Omental fat pad (tissue), 4 donors: ENCODE results near the gene NUDT1. TPM values are rescaled to one million over a fixed set of nuclear protein-coding genes. Genes with fewer than 3 reads are reported as not detected.

ENCODE experiments used
- ATAC-seq: fragments of 150-250 bp; one replicate; pipeline ENCODE4 v1.9.1; 2016; ENCODE audit warnings: mild to moderate bottlenecking, moderate library complexity; ENCODE audit not compliant: low FRiP score
- DNase-seq: peaks from one replicate; pipeline ENCODE4 v3.0.0-alpha.2; 2019; ENCODE audit warnings: low spot score
- CTCF ChIP-seq, 3 donors: fragments of 450-650 bp; IDR thresholded peaks; one replicate each; pipeline ENCODE4 v1.5.1; 2016 to 2017; ENCODE audit warnings: antibody characterized with exemption in 3 of 3, mild to moderate bottlenecking in 3 of 3, moderate library complexity in 2 of 3
- total RNA-seq, 4 donors: library from RNA; depleted of rRNA; stranded (reverse); fragments of >200 nt; gene quantifications; one replicate each; pipeline ENCODE4 v1.1.0, GENCODE V29; 2016

NUDT1 gene
- total RNA-seq, 4 donors from 2014 or later, result 15.3 to 24.0 (median 16.8) TPM

GRCh38 chr7:2224491-2224928, 17.5 kb upstream of the NUDT1 start:
- TF ChIP-seq CTCF (IDR thresholded peaks at IDR 0.05), result no peak
- no peak for ATAC-seq
- no peak for DNase-seq

DNA sequence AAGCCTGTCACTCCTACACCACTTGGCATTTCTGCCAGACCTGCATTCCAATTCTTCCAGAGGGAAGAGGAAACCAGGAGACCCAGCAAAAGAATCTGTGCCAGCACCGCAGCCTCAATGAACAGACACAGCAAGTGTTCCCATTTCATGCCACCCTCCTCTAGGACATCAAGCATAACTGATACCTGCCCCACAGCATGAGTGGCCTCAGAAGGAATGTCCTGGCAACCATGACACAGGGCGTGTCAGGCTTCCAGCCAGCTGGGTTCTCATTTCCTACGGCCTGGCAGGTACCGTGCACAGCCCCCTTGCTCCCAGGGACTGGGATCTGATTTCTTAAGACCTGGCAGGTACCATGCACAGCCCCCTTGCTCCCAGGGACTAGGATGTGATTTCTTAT, 17.1 kb upstream of the NUDT1 start:
- ATAC-seq (no peak), DNase-seq (no peak)
- no peak for TF ChIP-seq CTCF (IDR thresholded peaks at IDR 0.05)

DNA sequence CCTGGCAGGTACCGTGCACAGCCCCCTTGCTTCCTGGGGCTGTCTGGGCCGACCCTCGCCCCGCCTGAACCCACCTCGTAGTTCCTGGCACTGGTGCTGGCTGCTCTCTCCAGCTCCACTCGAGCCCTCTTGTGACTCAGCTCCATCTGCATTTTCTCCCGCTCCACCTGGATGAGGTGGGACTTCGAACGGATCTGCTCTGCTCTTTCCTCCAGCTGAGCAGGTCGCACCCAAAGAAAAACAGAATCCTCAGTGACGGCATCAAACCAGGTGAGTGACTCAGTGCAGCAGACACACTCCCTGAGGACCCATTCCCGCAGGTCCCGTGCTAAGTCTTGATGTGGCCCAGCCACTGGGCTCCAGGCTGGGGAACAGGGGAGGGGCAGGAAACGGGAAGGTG, 16.7 kb upstream of the NUDT1 start:
- ATAC-seq (no peak), DNase-seq (no peak)
- TF ChIP-seq CTCF (IDR thresholded peaks at IDR 0.05), result no peak

GRCh38 chr7:2225830-2226229, 16.2 kb upstream of the NUDT1 start:
- TF ChIP-seq CTCF (IDR thresholded peaks at IDR 0.05), result no peak
- no peak for DNase-seq
- no peak for ATAC-seq

DNA sequence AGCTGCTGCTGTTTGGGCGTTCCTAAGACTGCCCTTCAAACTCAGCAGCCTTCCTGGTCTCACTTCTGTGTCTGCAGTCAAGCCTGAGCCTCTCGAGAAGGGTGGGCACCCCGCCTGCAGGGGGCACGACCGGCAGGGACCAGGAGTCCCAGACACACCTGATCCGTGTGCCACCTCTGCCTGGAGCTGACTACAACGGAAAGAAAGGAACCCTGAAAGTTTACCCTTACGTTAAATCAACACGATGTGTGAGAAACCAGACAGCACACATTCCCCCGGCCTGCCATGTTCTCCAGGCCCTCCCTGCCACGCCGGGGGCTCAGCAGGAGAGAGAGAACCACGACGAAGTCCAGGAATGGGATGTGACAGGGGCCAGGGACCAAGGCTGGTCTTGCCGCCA, 14.3 kb upstream of the NUDT1 start:
- DNase-seq, result no peak
- no peak for TF ChIP-seq CTCF (IDR thresholded peaks at IDR 0.05)

GRCh38 chr7:2228921-2229320, 13.1 kb upstream of the NUDT1 start:
- no peak for DNase-seq
- TF ChIP-seq CTCF (IDR thresholded peaks at IDR 0.05), result no peak
- no peak for ATAC-seq

More for the DNA sequence above, 14.3 kb upstream of the NUDT1 start:
- no peak for ATAC-seq

- DNase-seq (no peak), ATAC-seq (no peak)
- no peak for TF ChIP-seq CTCF (IDR thresholded peaks at IDR 0.05)
Measured at GRCh38 chr7:2229467-2229866, 12.6 kb upstream of the NUDT1 start.
